Stimulated activated effector memory CD8-positive, alpha-beta T cell treated with anti-CD3 and anti-CD28 coated beads, Interleukin-12 subunit alpha, Interleukin-12 subunit beta, amount 100 ng/mL, for 72 hours (primary cell): Measurements from ENCODE around the gene SLC13A5.
"Not testable (repeated sequence)": the region's sequence is repeated elsewhere in the genome, so short reads cannot be mapped to it uniquely, and the experiment has no call there.

ENCODE experiments used
- ATAC-seq: fragments of 150-1000 bp; cut with Tn5 transposase; 2 replicates; pipeline ENCODE4 v1.10.0; 2021
- DNase-seq, 2 donors: peaks; one replicate each; pipeline ENCODE4 v3.0.0; 2021 to 2022; ENCODE audit warnings: low spot score in 2 of 2
- H3K27ac Mint-ChIP-seq: one replicate; pipeline ENCODE4 v1.8.0; 2022; ENCODE audit warnings: mild to moderate bottlenecking, mixed read lengths
- H3K36me3 Mint-ChIP-seq: one replicate; pipeline ENCODE4 v1.8.0; 2022; ENCODE audit warnings: mild to moderate bottlenecking, mixed read lengths
- H3K4me1 Mint-ChIP-seq: one replicate; pipeline ENCODE4 v1.8.0; 2022; ENCODE audit warnings: mixed read lengths
- H3K4me3 Mint-ChIP-seq: one replicate; pipeline ENCODE4 v1.8.0; 2022; ENCODE audit warnings: mild to moderate bottlenecking, mixed read lengths
- H3K9me3 Mint-ChIP-seq: one replicate; pipeline ENCODE4 v1.8.0; 2022; ENCODE audit warnings: mixed read lengths

The SLC13A5 gene

GRCh38 chr17:6666557-6666956 lies 46.6 kb downstream of the SLC13A5 start:
- DNase-seq = no peak
- no peaks in the 10 kb centered on the region for H3K36me3 Mint-ChIP-seq
- no peaks in the 10 kb centered on the region for H3K9me3 Mint-ChIP-seq
- no peak overlapping the region for H3K4me3 Mint-ChIP-seq
- H3K4me1 Mint-ChIP-seq = peaks cover 16% of the 10 kb centered on the region
- ATAC-seq = no peak
- no peak overlapping the region for H3K27ac Mint-ChIP-seq

- no peaks in the 10 kb centered on the region for H3K9me3 Mint-ChIP-seq
- no peak overlapping the region for H3K4me3 Mint-ChIP-seq
- H3K27ac Mint-ChIP-seq = no peak overlapping the region
- ATAC-seq (peak; percentile 73), DNase-seq (peak in 1 of 2 donors; percentile 66)
- no peaks in the 10 kb centered on the region for H3K36me3 Mint-ChIP-seq
- peaks cover 21% of the 10 kb centered on the region for H3K4me1 Mint-ChIP-seq
These were observed 47.1 kb downstream of the SLC13A5 start for GRCh38 chr17:6666077-6666521.

- not testable (repeated sequence) for H3K9me3 Mint-ChIP-seq, H3K27ac Mint-ChIP-seq, H3K4me3 Mint-ChIP-seq, ATAC-seq, DNase-seq, H3K36me3 Mint-ChIP-seq
- H3K4me1 Mint-ChIP-seq = peaks cover 28% of the 10 kb centered on the region
These were observed 50.0 kb downstream of the SLC13A5 start for GRCh38 chr17:6663200-6663599.

GRCh38 chr17:6661464-6661848 lies 51.7 kb downstream of the SLC13A5 start:
- Mint-ChIP-seq H3K4me3 (peak overlapping the region; percentile 8), H3K36me3 (no peaks in the 10 kb centered on the region), H3K9me3 (no peaks in the 10 kb centered on the region), H3K4me1 (peaks cover 30% of the 10 kb centered on the region), H3K27ac (no peak overlapping the region)
- ATAC-seq (no peak), DNase-seq (no peak)

- Mint-ChIP-seq H3K9me3 (no peaks in the 10 kb centered on the region), H3K4me3 (peak overlapping the region; percentile 8), H3K36me3 (no peaks in the 10 kb centered on the region), H3K4me1 (peaks cover 30% of the 10 kb centered on the region), H3K27ac (no peak overlapping the region)
- ATAC-seq = peak; percentile 77
- DNase-seq = no peak
These were observed 52.2 kb downstream of the SLC13A5 start for GRCh38 chr17:6660805-6661463.

GRCh38 chr17:6660101-6660500 lies 53.1 kb downstream of the SLC13A5 start:
- Mint-ChIP-seq H3K36me3 (no peaks in the 10 kb centered on the region), H3K4me3 (peak overlapping the region; percentile 8), H3K4me1 (peaks cover 35% of the 10 kb centered on the region), H3K27ac (no peak overlapping the region), H3K9me3 (no peaks in the 10 kb centered on the region)
- ATAC-seq = no peak
- no peak for DNase-seq

- not testable (repeated sequence) for H3K9me3 Mint-ChIP-seq, H3K27ac Mint-ChIP-seq
These were observed 54.8 kb downstream of the SLC13A5 start for GRCh38 chr17:6658411-6658810.

GRCh38 chr17:6657633-6658287 lies 55.4 kb downstream of the SLC13A5 start:
- H3K36me3 Mint-ChIP-seq = no peaks in the 10 kb centered on the region
- no peaks in the 10 kb centered on the region for H3K9me3 Mint-ChIP-seq
- no peak for DNase-seq
- H3K27ac Mint-ChIP-seq = peak overlapping the region; percentile 49
- peak overlapping the region; percentile 73 for H3K4me3 Mint-ChIP-seq
- no peak for ATAC-seq
- peaks cover 52% of the 10 kb centered on the region for H3K4me1 Mint-ChIP-seq

More at GRCh38 chr17:6658411-6658810, 54.8 kb downstream of the SLC13A5 start:
- peaks cover 46% of the 10 kb centered on the region for H3K4me1 Mint-ChIP-seq
- H3K36me3 Mint-ChIP-seq, ATAC-seq, DNase-seq: not testable (repeated sequence)
- peak overlapping the region; percentile 73 for H3K4me3 Mint-ChIP-seq

- not testable (repeated sequence) for H3K36me3 Mint-ChIP-seq, DNase-seq, H3K9me3 Mint-ChIP-seq
- Mint-ChIP-seq H3K27ac (peak overlapping the region; percentile 49), H3K4me1 (peaks cover 56% of the 10 kb centered on the region), H3K4me3 (peak overlapping the region; percentile 73)
- ATAC-seq = peak; percentile 70
These were observed 56.2 kb downstream of the SLC13A5 start for GRCh38 chr17:6656797-6657632.

- not testable (repeated sequence) for H3K9me3 Mint-ChIP-seq, H3K27ac Mint-ChIP-seq, H3K36me3 Mint-ChIP-seq, ATAC-seq, DNase-seq
- peak overlapping the region; percentile 68 for H3K4me3 Mint-ChIP-seq
- peaks cover 48% of the 10 kb centered on the region for H3K4me1 Mint-ChIP-seq
These were observed 57.3 kb downstream of the SLC13A5 start for GRCh38 chr17:6655732-6656361.

- no peak for DNase-seq
- H3K36me3 Mint-ChIP-seq = peaks cover 15% of the 10 kb centered on the region
- no peak overlapping the region for H3K27ac Mint-ChIP-seq
- ATAC-seq = no peak
- H3K4me1 Mint-ChIP-seq = peaks cover 45% of the 10 kb centered on the region
- H3K9me3 Mint-ChIP-seq = no peaks in the 10 kb centered on the region
- peak overlapping the region; percentile 68 for H3K4me3 Mint-ChIP-seq
These were observed 58.1 kb downstream of the SLC13A5 start for GRCh38 chr17:6654841-6655731.

GRCh38 chr17:6651919-6652452 lies 61.2 kb downstream of the SLC13A5 start:
- H3K9me3 Mint-ChIP-seq = no peaks in the 10 kb centered on the region
- peak; percentile 42 for ATAC-seq

GRCh38 chr17:6651354-6651918 lies 61.7 kb downstream of the SLC13A5 start, which contains the start of the genes C17orf100 and MED31:
TSS of gene C17orf100 (plus strand) at chr17:6651762. CDS start at chr17:6651914, 152 bp downstream.
TSS of gene MED31 (minus strand) at chr17:6651605. CDS start at chr17:6651528, 77 bp downstream.
- ATAC-seq = peak; percentile 97
- Mint-ChIP-seq H3K4me3 (peak within 1 kb of the TSS; percentile 97), H3K36me3 (peaks cover 49% of the 10 kb centered on the region), H3K9me3 (no peaks in the 10 kb centered on the region), H3K27ac (peak within 1 kb of the TSS; percentile 100), H3K4me1 (peaks cover 58% of the 10 kb centered on the region)
- peak; percentile 83 to 98 for DNase-seq

More at GRCh38 chr17:6651919-6652452, 61.2 kb downstream of the SLC13A5 start:
- DNase-seq = no peak
- Mint-ChIP-seq H3K4me3 (peak overlapping the region; percentile 97), H3K36me3 (peaks cover 46% of the 10 kb centered on the region), H3K27ac (no peak overlapping the region), H3K4me1 (peaks cover 56% of the 10 kb centered on the region)
